Natural killer cell (primary cell): ENCODE data around the gene C6orf89. TPM values are rescaled to one million over a fixed set of nuclear protein-coding genes. Genes with fewer than 3 reads are reported as not detected.

Experiments
- ATAC-seq, 3 donors: fragments of 150-1000 bp in 2 of 3; fragments of 200-7000 bp in 1 of 3; cut with Tn5 transposase; 1 replicate in 1 of 3; 2 replicates in 2 of 3; pipeline ENCODE4 v1.10.0; 2021; ENCODE audit warnings: mild to moderate bottlenecking in 2 of 3, moderate library complexity in 2 of 3
- DNase-seq, 2 donors: peaks; one replicate each; pipeline versions ENCODE4 v3.0.0 to v3.0.0-alpha.2; 2013 to 2021; ENCODE audit warnings: mixed read lengths in 1 of 2
- H3K27ac ChIP-seq: one replicate; pipeline ENCODE4 v1.5.1; 2013; ENCODE audit warnings: mild to moderate bottlenecking, low read length
- H3K27me3 ChIP-seq: one replicate; pipeline ENCODE4 v1.6.1; 2013; ENCODE audit warnings: low read length; ENCODE audit not compliant: control insufficient read depth, insufficient read depth
- H3K36me3 ChIP-seq: one replicate; pipeline ENCODE4 v1.6.1; 2013; ENCODE audit warnings: low read length; ENCODE audit not compliant: control insufficient read depth, insufficient read depth
- H3K4me1 ChIP-seq: one replicate; pipeline ENCODE4 v1.6.1; 2013; ENCODE audit warnings: low read length; ENCODE audit not compliant: control insufficient read depth, insufficient read depth
- H3K4me3 ChIP-seq: one replicate; pipeline ENCODE4 v1.5.1; 2013; ENCODE audit warnings: low read length
- H3K9me3 ChIP-seq: one replicate; pipeline ENCODE4 v1.6.1; 2013; ENCODE audit warnings: low read length; ENCODE audit not compliant: control insufficient read depth, insufficient read depth
- H3K27ac Mint-ChIP-seq, 2 donors: one replicate each; pipeline ENCODE4 v1.8.0; 2022; ENCODE audit warnings: mild to moderate bottlenecking in 2 of 2, mixed read lengths in 2 of 2, moderate library complexity in 1 of 2
- H3K27me3 Mint-ChIP-seq, 2 donors: one replicate each; pipeline ENCODE4 v1.8.0; 2022; ENCODE audit warnings: low read depth in 2 of 2, mixed read lengths in 2 of 2
- H3K36me3 Mint-ChIP-seq: one replicate; pipeline ENCODE4 v1.8.0; 2022; ENCODE audit warnings: mixed read lengths
- H3K4me1 Mint-ChIP-seq, 2 donors: one replicate each; pipeline ENCODE4 v1.8.0; 2022; ENCODE audit warnings: mixed read lengths in 2 of 2
- H3K4me3 Mint-ChIP-seq: one replicate; pipeline ENCODE4 v1.8.0; 2022; ENCODE audit warnings: mild to moderate bottlenecking, moderate library complexity, mixed read lengths
- H3K9me3 Mint-ChIP-seq, 2 donors: one replicate each; pipeline ENCODE4 v1.8.0; 2022; ENCODE audit warnings: mixed read lengths in 2 of 2
- WGBS: methylation state at CpG from one replicate; pipeline ENCODE4 v1.1.7; 2013; ENCODE audit warnings: missing lambda C conversion rate; ENCODE audit not compliant: insufficient coverage; 5-methylcytosine and 5-hydroxymethylcytosine counted together
- intact Hi-C: fragments of 100-400 bp; cut with micrococcal nuclease; formaldehyde crosslinking; loops from one replicate; pipeline ENCODE4 v1.14.2; 2022
- total RNA-seq, 4 donors: library from RNA; stranded (reverse); fragments of 120-200 nt in 1 of 4; gene quantifications; one replicate each; pipeline versions ENCODE4 v1.2.3 to v1.2.4, GENCODE V29; 2013 to 2022
- TF ChIP-seq, protein P1 (sequence below): fragments of 200-600 bp; IDR thresholded peaks from one replicate; pipeline ENCODE4 v1.8.0; 2022; ENCODE audit warnings: antibody characterized with exemption

C6orf89 gene
- total RNA-seq, 3 donors from 2014 or later (not counting 1 experiment from before 2014, with no cell fraction given) = 34.3 to 47.0 (median 46.3) TPM

DNA sequence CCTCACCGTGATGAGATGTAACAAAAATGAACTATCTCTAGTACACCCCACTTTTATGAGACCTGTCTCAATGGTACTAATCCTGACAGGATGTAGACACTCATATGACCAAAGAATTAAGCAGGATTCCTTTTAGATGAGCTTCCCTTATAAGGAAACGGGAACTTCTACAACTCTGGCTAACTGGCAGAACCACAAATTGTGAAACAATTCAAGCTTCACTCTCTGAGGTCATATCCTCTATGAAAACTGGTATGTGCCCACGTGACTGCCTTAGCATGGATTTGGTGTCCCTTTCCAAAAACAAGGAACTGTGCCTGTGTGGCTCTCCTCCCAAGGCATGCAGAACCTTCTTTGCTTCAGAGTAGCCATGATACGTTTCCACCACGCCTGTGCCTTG is 32.4 kb upstream of the C6orf89 start:
- Mint-ChIP-seq H3K27ac (no peak overlapping the region), H3K9me3 (no peaks in the 10 kb centered on the region), H3K4me3 (no peak overlapping the region), H3K27me3 (peaks cover 13 to 25% of the 10 kb centered on the region in 2 donors), H3K36me3 (peaks cover 32% of the 10 kb centered on the region), H3K4me1 (no peaks in the 10 kb centered on the region)
- intact Hi-C loops = no loop called here
- H3K27me3 ChIP-seq = no peaks in the 10 kb centered on the region
- H3K27ac ChIP-seq = no peak overlapping the region
- DNase-seq (no peak), ATAC-seq (peak in 1 of 3 donors; percentile 59)
- H3K4me1 ChIP-seq = no peaks in the 10 kb centered on the region
- 75% methylated on average over 5 of the region's 5 CpGs for WGBS
- H3K9me3 ChIP-seq = peaks cover 11% of the 10 kb centered on the region
- no peak overlapping the region for H3K4me3 ChIP-seq
- TF ChIP-seq, protein P1, sequence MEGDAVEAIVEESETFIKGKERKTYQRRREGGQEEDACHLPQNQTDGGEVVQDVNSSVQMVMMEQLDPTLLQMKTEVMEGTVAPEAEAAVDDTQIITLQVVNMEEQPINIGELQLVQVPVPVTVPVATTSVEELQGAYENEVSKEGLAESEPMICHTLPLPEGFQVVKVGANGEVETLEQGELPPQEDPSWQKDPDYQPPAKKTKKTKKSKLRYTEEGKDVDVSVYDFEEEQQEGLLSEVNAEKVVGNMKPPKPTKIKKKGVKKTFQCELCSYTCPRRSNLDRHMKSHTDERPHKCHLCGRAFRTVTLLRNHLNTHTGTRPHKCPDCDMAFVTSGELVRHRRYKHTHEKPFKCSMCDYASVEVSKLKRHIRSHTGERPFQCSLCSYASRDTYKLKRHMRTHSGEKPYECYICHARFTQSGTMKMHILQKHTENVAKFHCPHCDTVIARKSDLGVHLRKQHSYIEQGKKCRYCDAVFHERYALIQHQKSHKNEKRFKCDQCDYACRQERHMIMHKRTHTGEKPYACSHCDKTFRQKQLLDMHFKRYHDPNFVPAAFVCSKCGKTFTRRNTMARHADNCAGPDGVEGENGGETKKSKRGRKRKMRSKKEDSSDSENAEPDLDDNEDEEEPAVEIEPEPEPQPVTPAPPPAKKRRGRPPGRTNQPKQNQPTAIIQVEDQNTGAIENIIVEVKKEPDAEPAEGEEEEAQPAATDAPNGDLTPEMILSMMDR = no peak
- peaks cover 31% of the 10 kb centered on the region for H3K36me3 ChIP-seq

DNA sequence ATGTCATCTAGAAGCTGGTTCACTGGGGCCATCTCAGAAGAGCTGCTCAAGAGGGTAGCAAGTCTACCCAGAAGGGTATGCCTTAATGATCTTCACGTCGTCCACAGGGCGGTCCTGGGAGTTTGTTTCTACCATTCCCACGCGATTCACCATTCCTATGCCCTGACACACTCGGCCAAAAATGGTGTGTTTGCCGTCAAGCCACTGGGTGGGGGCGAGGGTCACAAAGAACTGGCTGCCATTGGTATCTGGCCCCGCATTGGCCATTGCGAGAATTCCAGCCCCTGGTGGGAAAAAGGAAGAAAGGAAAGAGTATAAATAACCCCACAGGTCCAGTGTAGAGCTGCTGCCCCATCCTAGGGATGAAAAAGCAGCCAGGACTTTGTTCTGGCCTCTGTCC is 30.0 kb upstream of the C6orf89 start:
- H3K27ac ChIP-seq = no peak overlapping the region
- DNase-seq = no peak
- peaks cover 31% of the 10 kb centered on the region for H3K36me3 ChIP-seq
- Mint-ChIP-seq H3K9me3 (no peaks in the 10 kb centered on the region), H3K27me3 (peaks cover 0 to 1% of the 10 kb centered on the region in 2 donors), H3K27ac (no peak overlapping the region), H3K4me3 (no peak overlapping the region), H3K36me3 (peaks cover 29% of the 10 kb centered on the region), H3K4me1 (peaks cover under 1 to 4% of the 10 kb centered on the region in 2 donors)
- no peak for ATAC-seq
- TF ChIP-seq, protein P1 = no peak
- peaks cover 4% of the 10 kb centered on the region for H3K9me3 ChIP-seq
- no peaks in the 10 kb centered on the region for H3K4me1 ChIP-seq
- no peak overlapping the region for H3K4me3 ChIP-seq
- no peaks in the 10 kb centered on the region for H3K27me3 ChIP-seq
- intact Hi-C loops = no loop called here
- 97% methylated on average over 10 of the region's 10 CpGs for WGBS

DNA sequence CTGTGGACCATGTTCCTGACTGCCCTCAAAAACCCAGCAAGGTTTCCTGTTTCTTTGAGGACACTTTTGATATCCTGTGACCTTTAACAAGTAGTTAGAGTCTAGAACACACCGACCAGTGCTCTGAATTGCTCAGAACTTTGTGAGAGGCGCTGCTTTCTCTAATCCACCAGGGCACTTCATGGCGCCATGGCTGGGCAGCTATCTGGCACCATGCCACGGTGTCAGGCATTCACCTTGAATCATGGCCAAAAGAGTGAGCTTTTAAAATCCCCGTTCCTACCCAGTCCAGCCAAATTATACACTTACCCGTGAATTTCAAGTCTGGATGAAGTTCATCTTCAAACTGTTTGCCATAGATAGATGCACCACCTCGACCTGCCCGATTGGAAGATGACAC is 29.5 kb upstream of the C6orf89 start:
- H3K4me3 Mint-ChIP-seq = no peak overlapping the region
- ATAC-seq (no peak), DNase-seq (no peak)
- Histone ChIP-seq H3K4me1 (no peaks in the 10 kb centered on the region), H3K27ac (no peak overlapping the region), H3K9me3 (no peaks in the 10 kb centered on the region), H3K4me3 (no peak overlapping the region), H3K36me3 (peaks cover 31% of the 10 kb centered on the region), H3K27me3 (no peaks in the 10 kb centered on the region)
- H3K36me3 Mint-ChIP-seq = peaks cover 23% of the 10 kb centered on the region
- 92% methylated on average over 8 of the region's 8 CpGs for WGBS
- no peak overlapping the region for H3K27ac Mint-ChIP-seq
- intact Hi-C loops = no loop called here
- H3K4me1 Mint-ChIP-seq = peaks cover 4 to 5% of the 10 kb centered on the region in 2 donors
- TF ChIP-seq, protein P1 = no peak
- H3K9me3 Mint-ChIP-seq = no peaks in the 10 kb centered on the region
- no peaks in the 10 kb centered on the region for H3K27me3 Mint-ChIP-seq

DNA sequence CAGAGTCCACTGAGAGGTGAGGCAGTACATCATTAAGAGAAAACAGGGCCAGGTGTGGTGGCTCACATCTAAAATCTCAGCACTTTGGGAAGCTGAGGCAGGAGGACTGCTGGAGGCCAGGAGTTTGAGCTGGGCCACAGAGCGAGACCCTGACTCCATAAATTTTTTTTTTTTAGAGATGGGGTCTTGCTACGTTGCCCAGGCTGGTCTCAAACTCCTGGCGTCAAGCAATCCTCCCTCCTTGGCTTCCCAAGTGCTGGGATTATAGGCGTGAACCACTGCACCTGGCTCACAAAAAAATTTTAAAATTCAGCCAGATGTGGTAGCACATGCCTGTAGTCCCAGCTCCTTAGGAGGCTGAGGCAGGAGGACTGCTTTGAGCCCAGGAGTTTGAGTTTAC is 28.4 kb upstream of the C6orf89 start:
- no peaks in the 10 kb centered on the region for H3K4me1 ChIP-seq
- Mint-ChIP-seq H3K4me1 (peaks cover 4 to 5% of the 10 kb centered on the region in 2 donors), H3K27ac (no peak overlapping the region), H3K27me3 (no peaks in the 10 kb centered on the region), H3K4me3 (no peak overlapping the region), H3K36me3 (peaks cover 18% of the 10 kb centered on the region), H3K9me3 (no peaks in the 10 kb centered on the region)
- no peak for ATAC-seq
- H3K9me3 ChIP-seq = no peaks in the 10 kb centered on the region
- H3K27ac ChIP-seq = no peak overlapping the region
- no peaks in the 10 kb centered on the region for H3K27me3 ChIP-seq
- DNase-seq = no peak
- intact Hi-C loops = no loop called here
- TF ChIP-seq, protein P1 = no peak
- 95% methylated on average over 4 of the region's 4 CpGs for WGBS
- no peak overlapping the region for H3K4me3 ChIP-seq
- H3K36me3 ChIP-seq = peaks cover 33% of the 10 kb centered on the region
